ES-I3 (cell line): ENCODE results near the gene RRBP1.
A peak's percentile ranks its signal among the peaks of the same experiment; 100 is the strongest.

ENCODE experiments used
- H3K36me3 ChIP-seq: 2 replicates; pipeline ENCODE4 v1.6.1; 2013; ENCODE audit warnings: mild to moderate bottlenecking, low read length, control low read depth, moderate library complexity; ENCODE audit not compliant: insufficient read depth
- H3K4me1 ChIP-seq: 2 replicates; pipeline ENCODE4 v1.6.1; 2013; ENCODE audit warnings: mild to moderate bottlenecking, control low read depth, low read length; ENCODE audit not compliant: insufficient read depth
- H3K9ac ChIP-seq: 2 replicates; pipeline ENCODE4 v1.6.1; 2013; ENCODE audit warnings: low read depth, mild to moderate bottlenecking, low read length, moderate library complexity
- H3K9me3 ChIP-seq: 2 replicates; pipeline ENCODE4 v1.6.1; 2013; ENCODE audit warnings: mild to moderate bottlenecking, low read length, moderate library complexity; ENCODE audit not compliant: control insufficient read depth, insufficient read depth

RRBP1 gene

GRCh38 chr20:17611540-17612286, 70.3 kb downstream of the RRBP1 start:
- Histone ChIP-seq H3K4me1 (no peaks in the 10 kb centered on the region; the same call in 1 of the 2 replicates), H3K9ac (no peak overlapping the region), H3K36me3 (0 out of 2 replicates have a peak, but pooled peaks cover 3% of the 10 kb centered on the region), H3K9me3 (no peaks in the 10 kb centered on the region)

GRCh38 chr20:17611290-17611539, 70.8 kb downstream of the RRBP1 start:
- Histone ChIP-seq H3K4me1 (no peaks in the 10 kb centered on the region; the same call in none of the 2 replicates), H3K36me3 (no peaks in the 10 kb centered on the region), H3K9ac (no peak overlapping the region), H3K9me3 (no peaks in the 10 kb centered on the region)

- Histone ChIP-seq H3K9me3 (no peaks in the 10 kb centered on the region), H3K36me3 (no peaks in the 10 kb centered on the region), H3K9ac (no peak overlapping the region), H3K4me1 (no peaks in the 10 kb centered on the region; the same call in none of the 2 replicates)
Measured at GRCh38 chr20:17610566-17611289, 71.3 kb downstream of the RRBP1 start.

GRCh38 chr20:17609811-17610377, 72.1 kb downstream of the RRBP1 start:
- Histone ChIP-seq H3K36me3 (peaks cover 4% of the 10 kb centered on the region), H3K4me1 (no peaks in the 10 kb centered on the region; the same call in none of the 2 replicates), H3K9me3 (no peaks in the 10 kb centered on the region), H3K9ac (no peak overlapping the region)

GRCh38 chr20:17608701-17609497, 73.1 kb downstream of the RRBP1 start:
- H3K36me3 ChIP-seq, result peaks cover 4% of the 10 kb centered on the region

GRCh38 chr20:17606001-17606400, 76.0 kb downstream of the RRBP1 start:
- peaks cover 17% of the 10 kb centered on the region for H3K4me1 ChIP-seq
- H3K36me3 ChIP-seq, result peaks cover 4% of the 10 kb centered on the region
- H3K9ac ChIP-seq, result no peak overlapping the region
- H3K9me3 ChIP-seq, result no peaks in the 10 kb centered on the region

More at GRCh38 chr20:17608701-17609497, 73.1 kb downstream of the RRBP1 start:
- no peaks in the 10 kb centered on the region for H3K9me3 ChIP-seq
- no peaks in the 10 kb centered on the region; the same call in none of the 2 replicates for H3K4me1 ChIP-seq
- H3K9ac ChIP-seq, result no peak overlapping the region

GRCh38 chr20:17605131-17605660, 76.8 kb downstream of the RRBP1 start:
- Histone ChIP-seq H3K9me3 (no peaks in the 10 kb centered on the region), H3K36me3 (peaks cover 4% of the 10 kb centered on the region), H3K9ac (no peak overlapping the region), H3K4me1 (peaks cover 21% of the 10 kb centered on the region)

GRCh38 chr20:17602493-17602892, 79.5 kb downstream of the RRBP1 start:
- peaks cover 4% of the 10 kb centered on the region for H3K36me3 ChIP-seq
- peaks cover 31% of the 10 kb centered on the region for H3K4me1 ChIP-seq
- no peak overlapping the region; the same call in 1 of the 2 replicates for H3K9ac ChIP-seq
- H3K9me3 ChIP-seq, result 0 out of 2 replicates have a peak, but pooled peaks cover 2% of the 10 kb centered on the region

- peaks cover 31% of the 10 kb centered on the region for H3K4me1 ChIP-seq
- peaks cover 4% of the 10 kb centered on the region for H3K36me3 ChIP-seq
Measured at GRCh38 chr20:17601957-17602356, 80.1 kb downstream of the RRBP1 start.

GRCh38 chr20:17598013-17598550, 84.0 kb downstream of the RRBP1 start:
- H3K9me3 ChIP-seq, result peaks cover 2% of the 10 kb centered on the region; the same call in 1 of the 2 replicates
- no peaks in the 10 kb centered on the region for H3K36me3 ChIP-seq
- no peak overlapping the region for H3K9ac ChIP-seq
- peaks cover 33% of the 10 kb centered on the region for H3K4me1 ChIP-seq

More at GRCh38 chr20:17601957-17602356, 80.1 kb downstream of the RRBP1 start:
- peaks cover 2% of the 10 kb centered on the region; the same call in 1 of the 2 replicates for H3K9me3 ChIP-seq
- peak overlapping the region; percentile 14 for H3K9ac ChIP-seq

- no peaks in the 10 kb centered on the region for H3K36me3 ChIP-seq
- H3K9me3 ChIP-seq, result peaks cover 2% of the 10 kb centered on the region; the same call in 1 of the 2 replicates
- peaks cover 15% of the 10 kb centered on the region for H3K4me1 ChIP-seq
- H3K9ac ChIP-seq, result no peak overlapping the region
Measured at GRCh38 chr20:17595856-17596255, 86.2 kb downstream of the RRBP1 start.

- Histone ChIP-seq H3K36me3 (no peaks in the 10 kb centered on the region), H3K4me1 (peaks cover 6% of the 10 kb centered on the region), H3K9ac (no peak overlapping the region), H3K9me3 (peaks cover 2% of the 10 kb centered on the region; the same call in 1 of the 2 replicates)
Measured at GRCh38 chr20:17594443-17594842, 87.6 kb downstream of the RRBP1 start.

GRCh38 chr20:17593902-17594301, 88.1 kb downstream of the RRBP1 start:
- Histone ChIP-seq H3K9ac (no peak overlapping the region), H3K9me3 (peaks cover 2% of the 10 kb centered on the region; the same call in 1 of the 2 replicates), H3K4me1 (0 out of 2 replicates have a peak, but pooled peaks cover 3% of the 10 kb centered on the region), H3K36me3 (no peaks in the 10 kb centered on the region)
